ENCODE measurements around the gene CD6.
"Not testable (repeated sequence)": the region's sequence is repeated elsewhere in the genome, so short reads cannot be mapped to it uniquely, and the experiment has no call there.

Gene CD6

GRCh38 chr11:61053191-61053590 is 81.7 kb downstream of the CD6 start:
- no peak for DNase-seq (ENCODE audit: low spot score)

- DNase-seq (ENCODE audit: low spot score), result no peak
Observed at GRCh38 chr11:61054513-61054912, 83.0 kb downstream of the CD6 start.

GRCh38 chr11:61054927-61055562 is 83.6 kb downstream of the CD6 start:
- peak; percentile 4 for DNase-seq (ENCODE audit: low spot score)

GRCh38 chr11:61055776-61056175 is 84.3 kb downstream of the CD6 start:
- DNase-seq (ENCODE audit: low spot score), result no peak

- no peak for DNase-seq (ENCODE audit: low spot score)
Observed at GRCh38 chr11:61056571-61056970, 85.1 kb downstream of the CD6 start.

- DNase-seq (ENCODE audit: low spot score), result no peak
Observed at GRCh38 chr11:61056981-61057380, 85.5 kb downstream of the CD6 start.

GRCh38 chr11:61057615-61058014 is 86.1 kb downstream of the CD6 start:
- DNase-seq (ENCODE audit: low spot score), result no peak

- DNase-seq (ENCODE audit: low spot score), result no peak
Observed at GRCh38 chr11:61058583-61059259, 87.2 kb downstream of the CD6 start.

- DNase-seq (ENCODE audit: low spot score), result no peak
Observed at GRCh38 chr11:61059260-61059752, 87.8 kb downstream of the CD6 start.

GRCh38 chr11:61061081-61061826 is 89.8 kb downstream of the CD6 start:
- peak; percentile 91 for DNase-seq (ENCODE audit: low spot score)

GRCh38 chr11:61062181-61062930 is 90.9 kb downstream of the CD6 start:
- no peak for DNase-seq (ENCODE audit: low spot score)

GRCh38 chr11:61065236-61065635 is 93.8 kb downstream of the CD6 start:
- DNase-seq (ENCODE audit: low spot score), result not testable (repeated sequence)

- no peak for DNase-seq (ENCODE audit: low spot score)
Observed at GRCh38 chr11:61065955-61066638, 94.6 kb downstream of the CD6 start.

- DNase-seq (ENCODE audit: low spot score), result no peak
Observed at GRCh38 chr11:61066645-61067044, 95.2 kb downstream of the CD6 start.

- no peak for DNase-seq (ENCODE audit: low spot score)
Observed at GRCh38 chr11:61067782-61068446, 96.4 kb downstream of the CD6 start.

- DNase-seq (ENCODE audit: low spot score), result no peak
Observed at GRCh38 chr11:61068581-61068980, 97.1 kb downstream of the CD6 start.

GRCh38 chr11:61069427-61069826 is 97.9 kb downstream of the CD6 start:
- no peak for DNase-seq (ENCODE audit: low spot score)

Measured in SW480 (cell line).